ENCODE data around the gene CAPS.

The CAPS gene

DNA sequence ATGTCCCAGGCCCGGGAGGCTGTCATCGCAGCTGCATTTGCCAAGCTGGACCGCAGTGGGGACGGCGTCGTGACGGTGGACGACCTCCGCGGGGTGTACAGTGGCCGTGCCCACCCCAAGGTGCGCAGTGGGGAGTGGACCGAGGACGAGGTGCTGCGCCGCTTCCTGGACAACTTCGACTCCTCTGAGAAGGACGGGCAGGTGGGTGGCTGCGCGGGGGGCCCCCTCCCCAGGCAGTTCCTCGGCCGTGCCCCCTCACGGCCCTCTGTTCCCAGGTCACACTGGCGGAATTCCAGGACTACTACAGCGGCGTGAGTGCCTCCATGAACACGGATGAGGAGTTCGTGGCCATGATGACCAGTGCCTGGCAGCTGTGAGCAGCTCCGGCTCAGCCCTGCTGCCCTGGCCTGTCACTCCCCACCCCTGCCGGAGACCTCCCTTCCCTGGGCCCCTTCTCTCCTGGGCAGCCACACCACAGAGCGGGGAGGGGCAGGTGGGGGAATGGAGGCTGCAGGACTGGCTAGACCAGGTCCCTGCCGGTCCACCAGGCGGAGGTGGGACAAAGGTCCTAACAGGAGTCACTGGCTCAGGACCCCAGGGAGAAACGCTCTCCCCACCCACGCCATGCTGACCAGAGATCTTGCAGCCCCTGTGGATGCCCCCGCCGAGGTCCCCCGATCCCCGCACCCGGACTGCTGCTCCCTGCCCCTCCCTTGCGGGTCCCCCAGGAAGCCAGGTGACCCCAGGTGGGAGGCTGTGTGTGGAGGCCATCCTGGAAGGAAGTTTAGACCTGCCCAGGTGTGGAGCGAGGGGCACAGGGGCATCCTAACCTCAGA lies 1.1 kb downstream of the CAPS start:
- DNase-seq: no peak

DNA sequence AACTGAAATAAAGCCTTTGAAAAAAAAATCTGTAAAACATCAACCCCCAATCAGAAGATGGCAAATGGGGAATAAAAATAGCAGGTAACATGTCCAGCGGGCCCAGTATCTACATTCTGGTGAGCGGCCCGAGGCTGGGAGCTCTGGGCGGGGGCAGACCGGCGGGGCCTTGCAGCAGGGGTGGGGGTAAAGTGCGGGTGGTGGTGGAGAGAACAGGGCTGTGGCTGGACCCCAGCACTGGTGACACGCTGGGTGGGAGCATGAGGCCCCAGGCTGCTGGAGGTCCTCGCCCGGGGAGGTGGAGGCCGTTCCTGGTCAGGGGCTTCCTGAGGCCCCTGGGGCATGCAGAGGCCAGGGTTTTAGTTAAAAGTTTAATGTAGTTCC lies 1.7 kb downstream of the CAPS start:
- no peak for DNase-seq

GRCh38 chr19:5916181-5916708 lies 2.2 kb downstream of the CAPS start:
- no peak for DNase-seq

- no peak for DNase-seq
Observed at GRCh38 chr19:5917431-5918107, 3.5 kb downstream of the CAPS start.

GRCh38 chr19:5918463-5919079 lies 4.5 kb downstream of the CAPS start:
- no peak for DNase-seq

GRCh38 chr19:5921516-5922160 lies 7.6 kb downstream of the CAPS start:
- DNase-seq: no peak

DNA sequence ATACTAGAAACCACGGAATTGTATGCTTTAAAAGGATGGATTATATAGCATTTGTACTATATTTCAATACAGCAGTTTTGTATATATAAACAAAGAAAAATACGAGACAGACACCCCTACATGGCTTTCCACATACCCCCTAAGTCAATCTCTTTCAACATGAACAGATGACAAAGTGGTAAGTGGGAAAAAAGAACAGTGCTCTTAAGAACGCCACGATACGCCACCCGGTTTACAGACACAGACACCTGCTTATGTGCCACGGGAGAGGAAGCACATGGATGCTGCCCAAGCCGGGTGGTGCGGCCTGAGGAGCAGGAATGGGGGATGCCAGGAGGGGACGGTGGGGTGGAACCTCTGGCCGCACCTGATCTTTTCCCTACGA lies 8.1 kb downstream of the CAPS start:
- DNase-seq: no peak

DNA sequence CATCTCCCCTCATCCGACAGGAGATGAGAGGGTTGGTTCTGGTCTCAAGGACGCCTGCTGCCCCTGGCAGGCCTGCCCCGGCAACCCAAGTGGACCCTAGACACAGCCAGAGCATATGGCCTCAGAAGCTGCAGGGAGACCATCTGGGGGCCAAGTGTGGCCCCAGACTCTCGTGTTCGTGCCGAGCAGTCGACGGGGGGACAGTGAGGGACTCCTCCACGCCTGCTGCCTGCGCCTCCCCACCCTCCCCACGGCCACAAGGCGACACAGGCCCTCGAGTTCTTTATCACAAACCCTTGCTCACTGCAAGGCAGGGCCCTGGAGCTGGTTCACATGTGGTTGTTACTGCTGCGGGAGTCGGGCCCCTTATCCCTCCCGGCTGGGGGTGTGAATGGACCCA lies 9.3 kb downstream of the CAPS start:
- DNase-seq: no peak

- no peak for DNase-seq
Observed at GRCh38 chr19:5925830-5926427, 11.9 kb downstream of the CAPS start.

DNA sequence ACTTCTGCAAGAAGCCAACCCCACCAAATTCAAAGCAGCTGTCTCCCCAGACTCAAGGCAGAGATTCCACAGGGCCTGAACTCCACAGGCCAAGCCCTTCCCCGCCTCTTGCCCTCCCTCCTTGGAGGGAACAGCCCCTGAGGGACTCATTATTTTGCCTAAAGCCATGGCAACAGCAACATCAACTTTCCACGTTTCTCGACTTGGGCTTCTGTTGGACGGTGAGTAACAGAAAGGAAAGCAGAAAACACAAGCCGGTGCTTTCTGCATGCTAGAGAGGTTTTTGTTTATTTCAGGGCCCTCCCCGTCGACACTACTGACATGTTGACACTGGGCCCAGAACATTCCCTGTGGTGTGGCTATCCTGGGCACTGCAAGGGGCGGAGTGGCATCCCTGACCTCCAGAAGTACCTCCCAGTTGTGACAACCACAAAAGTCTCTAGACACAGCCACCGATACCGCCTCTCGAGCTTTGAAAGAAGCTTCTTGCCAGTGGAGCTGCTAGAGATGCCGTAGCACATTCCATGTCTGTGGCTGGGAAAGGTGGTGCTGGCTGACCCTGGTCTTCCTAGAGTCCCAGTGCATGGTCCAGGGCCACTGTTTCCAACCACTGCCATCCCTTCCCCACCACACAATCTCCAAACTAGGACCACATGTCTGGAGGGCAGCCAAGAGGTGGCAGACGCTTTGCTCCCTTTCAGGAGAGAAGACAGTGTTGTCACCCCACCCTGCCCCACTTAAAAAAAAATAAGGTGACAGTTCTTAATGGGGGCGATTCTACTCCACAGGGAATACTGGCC lies 12.8 kb downstream of the CAPS start:
- no peak for DNase-seq

- no peak for DNase-seq
Observed at GRCh38 chr19:5927441-5927821, 13.4 kb downstream of the CAPS start.

GRCh38 chr19:5929179-5929578 lies 15.1 kb downstream of the CAPS start:
- no peak for DNase-seq

GRCh38 chr19:5929625-5930024 lies 15.6 kb downstream of the CAPS start:
- no peak for DNase-seq

- no peak for DNase-seq
Observed at GRCh38 chr19:5931251-5931650, 17.2 kb downstream of the CAPS start.

DNA sequence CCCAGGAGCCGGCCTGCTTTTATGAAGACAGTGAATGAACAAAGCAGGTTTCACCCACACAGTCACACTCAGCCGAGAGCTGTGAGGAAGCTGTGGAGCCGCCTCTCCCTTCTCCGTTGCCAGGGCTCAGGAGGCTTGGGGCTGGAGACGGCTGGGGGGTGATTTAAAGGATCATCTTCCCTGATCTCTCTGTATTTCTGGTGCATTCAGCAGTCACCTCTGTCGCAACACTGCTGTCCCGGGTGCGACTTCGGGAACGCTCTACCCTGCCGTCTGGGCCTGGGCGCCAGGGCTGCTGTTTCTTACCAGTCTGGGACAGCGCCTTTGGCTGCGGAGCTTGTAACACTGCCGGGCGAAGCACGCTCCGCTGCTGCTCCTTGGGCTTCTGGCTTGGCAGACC lies 18.1 kb downstream of the CAPS start:
- no peak for DNase-seq

DNA sequence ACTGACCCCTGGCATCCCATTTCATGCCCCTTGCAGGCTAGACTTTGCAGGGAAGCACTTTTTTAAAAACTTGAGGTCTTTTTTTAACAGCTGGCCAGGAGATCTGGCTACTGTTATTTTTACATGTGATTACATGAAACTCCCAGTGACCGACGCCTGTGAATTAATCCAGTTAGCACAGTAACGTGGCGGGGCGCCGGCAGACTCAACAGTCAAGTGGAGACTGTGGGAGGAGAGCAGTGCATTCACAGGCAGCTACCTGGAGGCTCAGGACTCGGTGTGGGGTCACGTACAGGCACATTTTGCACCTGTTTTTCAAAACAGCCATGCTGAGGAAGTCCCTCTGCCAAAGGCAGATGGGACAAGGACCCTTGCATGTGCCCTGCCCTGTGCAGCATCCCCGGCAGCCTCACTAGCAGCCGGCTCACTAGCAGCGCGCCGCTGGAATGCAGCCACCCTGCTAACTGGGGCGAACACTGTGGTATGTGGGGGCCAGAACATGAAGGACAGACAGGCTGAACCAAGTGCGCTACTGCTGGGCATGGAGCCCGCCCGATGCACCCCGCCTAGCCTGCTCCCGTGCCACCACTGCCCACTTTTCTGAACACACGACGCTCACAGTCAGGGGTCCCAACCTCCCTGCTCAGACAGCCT lies 18.7 kb downstream of the CAPS start:
- no peak for DNase-seq

- no peak for DNase-seq
Observed at GRCh38 chr19:5933391-5934068, 19.5 kb downstream of the CAPS start.

GRCh38 chr19:5934069-5934401 lies 20.0 kb downstream of the CAPS start:
- DNase-seq: no peak

GRCh38 chr19:5934774-5935472 lies 20.9 kb downstream of the CAPS start:
- no peak for DNase-seq

DNA sequence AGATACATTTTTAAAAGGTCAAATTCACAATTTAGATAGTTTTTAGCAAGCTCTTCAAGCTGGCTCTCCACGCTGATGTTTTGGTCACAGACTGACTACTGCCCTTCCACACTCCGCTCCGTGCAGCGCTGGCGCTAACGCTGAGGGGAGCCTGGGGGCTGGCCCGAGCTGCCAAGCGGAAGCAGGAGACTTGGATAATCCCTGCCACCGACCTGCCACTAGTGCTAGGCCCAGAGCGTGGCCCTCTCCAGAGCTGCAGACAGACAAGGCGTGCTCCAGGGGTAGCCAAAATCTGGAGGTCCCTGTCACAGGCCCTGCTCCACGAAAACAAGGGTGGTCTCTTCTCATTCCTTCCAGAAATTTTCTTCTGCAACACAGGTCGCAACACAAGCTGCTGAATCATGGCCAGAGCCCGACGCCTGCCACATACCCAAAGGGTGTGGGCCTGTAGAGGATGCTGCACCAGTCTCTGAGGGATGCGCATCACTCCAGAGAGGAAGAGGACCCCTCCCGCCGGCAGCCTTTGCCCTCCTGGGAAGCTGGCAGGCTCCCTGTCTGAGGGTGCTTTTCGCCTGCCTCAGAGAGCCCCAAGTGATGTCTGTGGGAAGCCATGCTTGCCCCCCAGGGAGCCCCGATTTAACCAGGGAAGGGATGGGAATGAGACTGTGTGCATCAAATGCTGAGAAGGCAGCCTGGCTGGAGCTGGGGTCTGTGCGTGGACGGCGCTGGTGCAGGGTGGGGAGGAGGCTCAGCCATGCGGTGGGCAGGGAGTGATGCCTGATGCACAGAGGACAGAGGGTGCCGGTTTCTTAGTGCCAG lies 21.6 kb downstream of the CAPS start:
- no peak for DNase-seq
